ENCODE measurements around the gene ACOD1.

The ACOD1 gene

GRCh38 chr13:76980075-76980718, 31.9 kb downstream of the ACOD1 start:
- H3K9me2 ChIP-seq (replicated peaks; ENCODE audit: control insufficient read depth, low read length) = no peaks in the 10 kb centered on the region
- H3F3A ChIP-seq (ENCODE audit: control insufficient read depth, insufficient read depth) = no peaks in the 10 kb centered on the region
- no peaks in the 10 kb centered on the region for H3K4me1 ChIP-seq (ENCODE audit: control insufficient read depth, low read length)
- no peak overlapping the region for H3K27ac ChIP-seq (ENCODE audit: low read depth, low read length)
- H4K20me1 ChIP-seq (ENCODE audit: control insufficient read depth, insufficient read depth, low read depth, low read length) = no peaks in the 10 kb centered on the region
- TF ChIP-seq EZH2phosphoT487 (IDR thresholded peaks at IDR 0.05; ENCODE audit: borderline replicate concordance, low read length) = no peak
- TF ChIP-seq, protein P1, sequence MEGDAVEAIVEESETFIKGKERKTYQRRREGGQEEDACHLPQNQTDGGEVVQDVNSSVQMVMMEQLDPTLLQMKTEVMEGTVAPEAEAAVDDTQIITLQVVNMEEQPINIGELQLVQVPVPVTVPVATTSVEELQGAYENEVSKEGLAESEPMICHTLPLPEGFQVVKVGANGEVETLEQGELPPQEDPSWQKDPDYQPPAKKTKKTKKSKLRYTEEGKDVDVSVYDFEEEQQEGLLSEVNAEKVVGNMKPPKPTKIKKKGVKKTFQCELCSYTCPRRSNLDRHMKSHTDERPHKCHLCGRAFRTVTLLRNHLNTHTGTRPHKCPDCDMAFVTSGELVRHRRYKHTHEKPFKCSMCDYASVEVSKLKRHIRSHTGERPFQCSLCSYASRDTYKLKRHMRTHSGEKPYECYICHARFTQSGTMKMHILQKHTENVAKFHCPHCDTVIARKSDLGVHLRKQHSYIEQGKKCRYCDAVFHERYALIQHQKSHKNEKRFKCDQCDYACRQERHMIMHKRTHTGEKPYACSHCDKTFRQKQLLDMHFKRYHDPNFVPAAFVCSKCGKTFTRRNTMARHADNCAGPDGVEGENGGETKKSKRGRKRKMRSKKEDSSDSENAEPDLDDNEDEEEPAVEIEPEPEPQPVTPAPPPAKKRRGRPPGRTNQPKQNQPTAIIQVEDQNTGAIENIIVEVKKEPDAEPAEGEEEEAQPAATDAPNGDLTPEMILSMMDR (IDR thresholded peaks at IDR 0.05; ENCODE audit: low read depth, low read length, poor library complexity, severe bottlenecking) = peak; percentile 88
- 0 out of 2 replicates have a peak overlapping the region, but pooled peaks have one; percentile 16 for H3K4me2 ChIP-seq (ENCODE audit: low read length)
- no peaks in the 10 kb centered on the region for H3K79me2 ChIP-seq (ENCODE audit: control insufficient read depth, low read length)
- H3K36me3 ChIP-seq (ENCODE audit: control insufficient read depth, low read length) = no peaks in the 10 kb centered on the region
- no peaks in the 10 kb centered on the region for H3K9me3 ChIP-seq (ENCODE audit: control insufficient read depth, insufficient read depth, low read length)
- H3K4me3 ChIP-seq (ENCODE audit: low read length) = no peak overlapping the region
- H3K27me3 ChIP-seq (ENCODE audit: control insufficient read depth, low read length) = peaks cover 18% of the 10 kb centered on the region

DNA sequence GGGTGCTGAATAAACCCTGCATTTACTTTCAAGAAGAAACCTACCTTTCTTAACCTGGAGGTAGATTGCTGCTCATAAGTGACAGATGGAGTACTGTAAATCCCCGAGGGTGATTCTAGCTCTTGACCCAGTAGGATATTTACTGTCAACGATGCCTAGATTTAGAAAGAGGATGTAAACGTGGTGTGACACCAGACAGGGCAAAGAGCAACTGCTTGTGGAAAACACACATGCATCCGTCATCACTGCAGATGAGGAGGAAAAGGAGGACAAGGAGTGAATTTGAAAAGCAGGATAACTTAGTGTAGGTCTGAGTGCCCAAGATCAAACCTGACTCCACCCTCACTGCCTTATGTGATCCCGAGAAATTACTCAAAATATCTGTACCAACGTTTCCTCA, 33.8 kb downstream of the ACOD1 start:
- H3K27ac ChIP-seq (ENCODE audit: low read depth, low read length) = no peak overlapping the region
- peaks cover 18% of the 10 kb centered on the region for H3K27me3 ChIP-seq (ENCODE audit: control insufficient read depth, low read length)
- H3K4me3 ChIP-seq (ENCODE audit: low read length) = no peak overlapping the region
- H3F3A ChIP-seq (ENCODE audit: control insufficient read depth, insufficient read depth) = no peaks in the 10 kb centered on the region
- no peaks in the 10 kb centered on the region for H3K4me1 ChIP-seq (ENCODE audit: control insufficient read depth, low read length)
- H3K9me3 ChIP-seq (ENCODE audit: control insufficient read depth, insufficient read depth, low read length) = no peaks in the 10 kb centered on the region
- no peak overlapping the region for H3K4me2 ChIP-seq (ENCODE audit: low read length)
- H3K79me2 ChIP-seq (ENCODE audit: control insufficient read depth, low read length) = no peaks in the 10 kb centered on the region
- no peak for TF ChIP-seq EZH2phosphoT487 (IDR thresholded peaks at IDR 0.05; ENCODE audit: borderline replicate concordance, low read length)
- TF ChIP-seq, protein P1 (IDR thresholded peaks at IDR 0.05; ENCODE audit: low read depth, low read length, poor library complexity, severe bottlenecking) = no peak
- H3K36me3 ChIP-seq (ENCODE audit: control insufficient read depth, low read length) = no peaks in the 10 kb centered on the region
- no peaks in the 10 kb centered on the region for H4K20me1 ChIP-seq (ENCODE audit: control insufficient read depth, insufficient read depth, low read depth, low read length)
- H3K9me2 ChIP-seq (replicated peaks; ENCODE audit: control insufficient read depth, low read length) = no peaks in the 10 kb centered on the region

GRCh38 chr13:76983676-76984075, 35.4 kb downstream of the ACOD1 start:
- Histone ChIP-seq H3K4me2 (ENCODE audit: low read length) (no peak overlapping the region), H3K9me2 (replicated peaks; ENCODE audit: control insufficient read depth, low read length) (no peaks in the 10 kb centered on the region), H3F3A (ENCODE audit: control insufficient read depth, insufficient read depth) (no peaks in the 10 kb centered on the region), H3K36me3 (ENCODE audit: control insufficient read depth, low read length) (no peaks in the 10 kb centered on the region), H3K27ac (ENCODE audit: low read depth, low read length) (no peak overlapping the region), H3K4me3 (ENCODE audit: low read length) (no peak overlapping the region), H3K79me2 (ENCODE audit: control insufficient read depth, low read length) (no peaks in the 10 kb centered on the region), H3K27me3 (ENCODE audit: control insufficient read depth, low read length) (peaks cover 13% of the 10 kb centered on the region), H3K9me3 (ENCODE audit: control insufficient read depth, insufficient read depth, low read length) (no peaks in the 10 kb centered on the region), H4K20me1 (ENCODE audit: control insufficient read depth, insufficient read depth, low read depth, low read length) (no peaks in the 10 kb centered on the region), H3K4me1 (ENCODE audit: control insufficient read depth, low read length) (no peaks in the 10 kb centered on the region)
- TF ChIP-seq, protein P1 (IDR thresholded peaks at IDR 0.05; ENCODE audit: low read depth, low read length, poor library complexity, severe bottlenecking) = no peak
- TF ChIP-seq EZH2phosphoT487 (IDR thresholded peaks at IDR 0.05; ENCODE audit: borderline replicate concordance, low read length) = no peak
